Fibroblast of pulmonary artery (primary cell): Measurements from ENCODE around the gene GGA1.
A peak's percentile ranks its signal among the peaks of the same experiment; 100 is the strongest.
"Not testable (repeated sequence)": the region's sequence is repeated elsewhere in the genome, so short reads cannot be mapped to it uniquely, and the experiment has no call there.

Experiments
- DNase-seq: peaks from one replicate; pipeline ENCODE4 v3.0.0-alpha.2; 2010; ENCODE audit warnings: low read depth
- H3K4me3 ChIP-seq: replicated peaks from 2 replicates; pipeline ENCODE4 v1.5.1; 2011; ENCODE audit warnings: low read depth, mild to moderate bottlenecking, control low read depth, low read length, moderate library complexity
- CTCF ChIP-seq: IDR thresholded peaks from 2 replicates; pipeline ENCODE4 v1.5.1; 2011; ENCODE audit warnings: mild to moderate bottlenecking, control low read depth, low read length, inconsistent platforms; ENCODE audit errors: missing control alignments

GGA1 gene

GRCh38 chr22:37654563-37655251 is 46.1 kb downstream of the GGA1 start:
- no peak for TF ChIP-seq CTCF
- no peak overlapping the region for H3K4me3 ChIP-seq
- DNase-seq: no peak

GRCh38 chr22:37655252-37655563 is 46.6 kb downstream of the GGA1 start:
- TF ChIP-seq CTCF: no peak

DNA sequence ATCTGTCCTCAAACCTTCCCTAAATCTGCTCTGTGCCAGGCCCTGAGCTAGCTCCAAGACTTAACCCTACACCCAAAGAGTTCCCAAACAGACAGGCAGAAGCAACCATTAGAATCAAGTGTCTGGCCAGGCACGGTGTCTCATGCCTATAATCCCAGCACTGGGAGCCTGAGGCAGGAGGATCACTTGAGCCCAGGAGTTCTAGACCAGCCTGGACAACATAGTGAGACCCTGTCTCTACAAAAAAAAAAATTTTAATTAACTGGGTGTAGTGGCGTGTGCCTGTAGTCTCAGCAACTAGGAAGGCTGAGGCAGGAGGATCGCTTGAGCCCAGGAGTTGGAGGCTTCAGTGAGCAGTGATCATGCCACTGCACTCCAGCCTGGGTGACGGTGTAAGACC is 47.9 kb downstream of the GGA1 start:
- H3K4me3 ChIP-seq, DNase-seq: not testable (repeated sequence)

More at GRCh38 chr22:37655252-37655563, 46.6 kb downstream of the GGA1 start:
- no peak overlapping the region for H3K4me3 ChIP-seq
- DNase-seq: no peak

- H3K4me3 ChIP-seq: peak overlapping the region; percentile 60
- no peak for DNase-seq
- TF ChIP-seq CTCF: no peak
These were observed 49.0 kb downstream of the GGA1 start for GRCh38 chr22:37657590-37658132.

DNA sequence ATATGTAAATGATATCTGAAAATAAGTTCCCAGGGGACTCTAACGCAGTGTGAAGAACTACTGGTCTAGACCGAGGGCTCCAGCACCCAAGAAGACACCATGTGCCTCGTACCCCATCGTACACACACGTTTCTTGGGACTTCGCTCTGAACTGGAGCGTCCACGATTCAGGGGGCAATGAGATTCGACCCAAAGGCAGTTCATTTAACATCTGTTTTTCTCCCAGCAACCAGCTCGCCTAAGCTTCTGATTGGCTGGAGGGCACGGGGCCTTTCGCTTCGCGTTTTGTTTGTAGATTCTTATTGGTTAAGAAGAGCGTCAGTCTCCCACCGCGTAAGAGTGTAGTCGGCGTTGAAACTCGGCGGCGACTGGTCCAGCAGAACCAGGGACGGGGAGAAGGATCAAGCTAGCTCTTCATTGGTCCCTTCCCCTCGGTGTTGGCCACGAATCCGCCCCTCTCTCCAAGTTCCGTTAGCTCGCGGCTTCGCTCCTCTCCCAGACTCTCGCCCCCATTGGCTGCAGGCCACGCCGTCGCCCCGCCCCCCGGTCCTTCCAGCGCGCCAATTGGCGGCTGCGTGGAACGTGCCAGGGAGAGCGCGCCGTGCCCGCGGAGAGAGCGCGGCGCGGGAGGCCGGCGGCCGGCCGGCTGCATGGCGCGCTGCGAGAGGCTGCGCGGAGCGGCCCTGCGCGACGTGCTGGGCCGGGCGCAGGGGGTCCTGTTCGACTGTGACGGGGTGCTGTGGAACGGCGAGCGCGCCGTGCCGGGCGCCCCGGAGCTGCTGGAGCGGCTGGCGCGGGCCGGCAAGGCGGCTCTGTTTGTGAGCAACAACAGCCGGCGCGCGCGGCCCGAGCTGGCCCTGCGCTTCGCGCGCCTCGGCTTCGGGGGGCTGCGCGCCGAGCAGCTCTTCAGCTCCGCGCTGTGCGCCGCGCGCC is 49.8 kb downstream of the GGA1 start, which contains the start of gene PDXP:
PDXP (plus strand) TSS at position 591 of the 933 bp plus-strand sequence; CDS start at position 651, 60 bp downstream.
- peak; percentile 100 for DNase-seq
- peak within 1 kb of the TSS; percentile 64 for H3K4me3 ChIP-seq
- TF ChIP-seq CTCF: no peak

GRCh38 chr22:37659066-37659896 is 50.6 kb downstream of the GGA1 start:
- DNase-seq: no peak
- H3K4me3 ChIP-seq: peak overlapping the region; percentile 64

More at GRCh38 chr22:37659066-37659896, 50.6 kb downstream of the GGA1 start:
- TF ChIP-seq CTCF: no peak
